ENCODE data around the gene AUTS2. TPM values are rescaled to one million over a fixed set of nuclear protein-coding genes. Genes with fewer than 3 reads are reported as not detected.

The AUTS2 gene
- total and polyA plus RNA-seq, 2 of the 8 experiments (the other 6 are each of a cell fraction or from before 2014, with no cell fraction given), result 25.9 to 101 TPM

DNA sequence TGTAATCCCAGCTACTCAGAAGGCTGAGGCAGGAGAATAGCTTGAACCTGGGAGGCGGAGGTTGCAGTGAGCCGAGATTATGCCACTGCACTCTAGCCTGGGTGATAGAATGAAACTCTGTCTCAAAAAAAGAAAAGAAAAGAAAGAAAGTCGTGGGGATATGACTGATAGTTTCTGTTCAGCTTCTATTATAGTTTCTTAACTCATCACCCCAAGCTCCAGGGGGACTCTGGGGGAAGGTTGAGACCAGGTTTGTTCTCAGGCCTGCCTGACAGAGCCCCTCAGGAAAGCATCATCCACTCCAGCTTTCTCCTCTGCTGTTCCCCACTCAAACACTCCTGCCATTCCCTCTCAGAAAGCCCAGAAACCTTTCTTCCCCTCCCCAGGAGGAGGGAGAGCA, 991.3 kb downstream of the AUTS2 start:
- WGBS, 2 experiments (ENCODE audit: extremely low coverage in 1 of 2, insufficient coverage in 1 of 2, insufficient read length in 1 of 2, insufficient replicate concordance in 2 of 2, low coverage in 1 of 2, low lambda C conversion rate in 2 of 2, missing lambda C conversion rate in 1 of 2), result 92% methylated on average over 3 of the region's 3 CpGs; no CpG with 5 or more reads in 1 of the 2 experiments
- no peak for DNase-seq (ENCODE audit: low read depth in 1 of 2, low spot score in 2 of 2)
- no peak overlapping the region for H2BK5ac ChIP-seq (ENCODE audit: low read depth, low read length)
- POLR2A ChIA-PET (ENCODE audit: partially characterized antibody), result interaction anchor here (1.4 to 2.0 kb wide), 3 partner anchors 29 to 110 kb away, joined by 3 to 7 read pairs (median 5); no protein-coding TSS in a partner anchor
- H3K56ac ChIP-seq (replicated peaks; ENCODE audit: insufficient read length, low read depth, low read length), result no peak overlapping the region
- H3K4ac ChIP-seq (replicated peaks; ENCODE audit: insufficient read length, low read depth, low read length), result no peak overlapping the region
- H4K8ac ChIP-seq (ENCODE audit: extremely low read depth, insufficient read depth, low read length), result no peak overlapping the region
- no peaks in the 10 kb centered on the region for H4K20me1 ChIP-seq (replicated peaks in 1 of 2; ENCODE audit: control insufficient read depth in 1 of 2, insufficient read depth in 2 of 2, low read length in 2 of 2)
- no peak overlapping the region for H2AFZ ChIP-seq (ENCODE audit: low read length)
- peaks cover 4 to 15% (median 9%) of the 10 kb centered on the region in 4 experiments for H3K4me1 ChIP-seq (replicated peaks in 1 of 4; ENCODE audit: control insufficient read depth in 3 of 4, insufficient read depth in 4 of 4, low read length in 3 of 4)
- H4K91ac ChIP-seq (replicated peaks; ENCODE audit: insufficient read length, low read length), result no peak overlapping the region
- H2AK5ac ChIP-seq (ENCODE audit: low read depth, low read length), result no peak overlapping the region
- H3K79me1 ChIP-seq (ENCODE audit: low read depth, low read length), result no peaks in the 10 kb centered on the region
- H3K9me3 ChIP-seq (ENCODE audit: insufficient read depth in 2 of 2, low read depth in 1 of 2, low read length in 1 of 2), result no peaks in the 10 kb centered on the region
- H3K14ac ChIP-seq (ENCODE audit: insufficient read length), result no peak overlapping the region
- H3K9ac ChIP-seq (replicated peaks in 1 of 4; ENCODE audit: extremely low read depth in 1 of 4, low read depth in 3 of 4, low read length in 3 of 4), result no peak overlapping the region
- H3K4me3 ChIP-seq (ENCODE audit: extremely low read depth in 1 of 4, insufficient read depth in 2 of 4, low read depth in 3 of 4, low read length in 4 of 4), result no peak overlapping the region
- no peak overlapping the region for H2BK20ac ChIP-seq (ENCODE audit: low read length)
- no peaks in the 10 kb centered on the region for H3K36me3 ChIP-seq (ENCODE audit: control insufficient read depth in 2 of 4, insufficient read depth in 4 of 4, low read length in 3 of 4)
- H2BK15ac ChIP-seq (ENCODE audit: low read length), result no peak overlapping the region
- CTCF ChIA-PET (ENCODE audit: partially characterized antibody), result interaction anchor here (1.0 to 1.7 kb wide), 9 partner anchors 8 to 109 kb away, joined by 3 to 6 read pairs (median 3); no protein-coding TSS in a partner anchor
- H2BK120ac ChIP-seq (replicated peaks; ENCODE audit: low read depth, low read length), result no peak overlapping the region
- H2BK12ac ChIP-seq (ENCODE audit: low read depth, low read length), result peak overlapping the region; percentile 62; the same call in 1 of the 2 replicates
- H3K27me3 ChIP-seq (replicated peaks in 1 of 4; ENCODE audit: control insufficient read depth in 3 of 4, extremely low read depth in 1 of 4, insufficient read depth in 3 of 4, low read length in 3 of 4), result peaks cover 0 to 2% (median 0%) of the 10 kb centered on the region in 4 experiments; a peak in 1 of 7 replicates
- no peaks in the 10 kb centered on the region for H3K23me2 ChIP-seq (ENCODE audit: low read depth, low read length)
- H3K27ac ChIP-seq (ENCODE audit: low read depth, low read length), result no peak overlapping the region
- no peaks in the 10 kb centered on the region for H3K79me2 ChIP-seq (ENCODE audit: control insufficient read depth in 1 of 2, insufficient read depth in 2 of 2, low read length in 2 of 2)
- no peak overlapping the region for H3K4me2 ChIP-seq (ENCODE audit: insufficient read depth in 1 of 2, low read depth in 2 of 2, low read length in 2 of 2)
- no peak overlapping the region for H3K18ac ChIP-seq (ENCODE audit: extremely low read depth, low read length)
- H4K5ac ChIP-seq (ENCODE audit: insufficient read length, low read depth, low read length), result no peak overlapping the region
- no peak overlapping the region for H3K23ac ChIP-seq (ENCODE audit: insufficient read length)
- no peak for FAIRE-seq
- TF ChIP-seq RNF2 (IDR thresholded peaks at IDR 0.05; ENCODE audit: borderline replicate concordance, low read depth, low read length, missing control alignments, poor library complexity, severe bottlenecking) (no peak), EP300 (IDR thresholded peaks at IDR 0.05; ENCODE audit: borderline replicate concordance in 1 of 2, low read depth in 2 of 2, low read length in 2 of 2) (no peak)
